NB4 (cell line): Measurements from ENCODE around the gene CD300LF.

Source experiments
- DNase-seq: peaks from one replicate; pipeline ENCODE4 v3.0.0; 2010; ENCODE audit warnings: low read depth
- H3K4me3 ChIP-seq: one replicate; pipeline ENCODE4 v1.5.1; 2011; ENCODE audit warnings: mild to moderate bottlenecking, low read depth, low read length, moderate library complexity
- CTCF ChIP-seq: IDR thresholded peaks from one replicate; pipeline ENCODE4 v1.5.1; 2012; ENCODE audit warnings: low read depth, low read length
- MAX ChIP-seq: IDR thresholded peaks from 2 replicates; pipeline ENCODE4 v1.6.1; 2011; ENCODE audit warnings: low read depth, low read length
- MYC ChIP-seq: IDR thresholded peaks from 2 replicates; pipeline ENCODE4 v1.6.1; 2011; ENCODE audit warnings: low read depth, low read length
- POLR2A ChIP-seq: IDR thresholded peaks from 2 replicates; pipeline ENCODE4 v1.6.1; 2011; ENCODE audit warnings: mild to moderate bottlenecking; ENCODE audit not compliant: insufficient read length; ENCODE audit errors: extremely low read depth

Gene CD300LF

GRCh38 chr17:74758848-74759168 is 46.1 kb upstream of the CD300LF start:
- TF ChIP-seq MAX (no peak), CTCF (no peak), MYC (no peak), POLR2A (no peak)
- DNase-seq: peak; percentile 90
- H3K4me3 ChIP-seq: peak overlapping the region; percentile 30

GRCh38 chr17:74757931-74758847 is 45.5 kb upstream of the CD300LF start:
- peak; percentile 66 for DNase-seq

GRCh38 chr17:74757502-74757901 is 44.8 kb upstream of the CD300LF start:
- no peak for DNase-seq
- TF ChIP-seq MAX: no peak
- TF ChIP-seq CTCF: no peak
- TF ChIP-seq MYC: no peak
- no peak for TF ChIP-seq POLR2A
- H3K4me3 ChIP-seq: no peak overlapping the region

More at GRCh38 chr17:74757931-74758847, 45.5 kb upstream of the CD300LF start:
- peak overlapping the region; percentile 28 for H3K4me3 ChIP-seq
- TF ChIP-seq MYC: no peak

- TF ChIP-seq MYC: no peak
- TF ChIP-seq CTCF: no peak
- no peak for TF ChIP-seq MAX
- no peak for TF ChIP-seq POLR2A
- H3K4me3 ChIP-seq: no peak overlapping the region
- DNase-seq: no peak
Measured at GRCh38 chr17:74756891-74757290, 44.2 kb upstream of the CD300LF start.

- H3K4me3 ChIP-seq: no peak overlapping the region
- no peak for TF ChIP-seq MAX
- no peak for TF ChIP-seq CTCF
- no peak for TF ChIP-seq POLR2A
- no peak for TF ChIP-seq MYC
- no peak for DNase-seq
Measured at GRCh38 chr17:74755533-74755932, 42.8 kb upstream of the CD300LF start.

GRCh38 chr17:74754832-74755231 is 42.1 kb upstream of the CD300LF start:
- TF ChIP-seq POLR2A (no peak), CTCF (no peak)
- H3K4me3 ChIP-seq: no peak overlapping the region
- peak; percentile 18 for DNase-seq
